Left kidney (tissue), 8 donors: ENCODE data around the gene CTAGE4. TPM values are rescaled to one million over a fixed set of nuclear protein-coding genes. Genes with fewer than 3 reads are reported as not detected.
"Not testable (repeated sequence)": the region's sequence is repeated elsewhere in the genome, so short reads cannot be mapped to it uniquely, and the experiment has no call there.

Experiments
- DNase-seq: peaks from one replicate; pipeline ENCODE4 v3.0.0-alpha.2; 2013
- long read RNA-seq, 8 donors: transcript quantifications; one replicate each; lab custom pipeline, GENCODE V29; 2026
- polyA plus RNA-seq: library from polyadenylated mRNA; unstranded; fragments of 120-200 nt; gene quantifications from one replicate; pipeline ENCODE4 v1.2.1, GENCODE V29; 2013; ENCODE audit not compliant: insufficient read length

Gene CTAGE4, protein sequence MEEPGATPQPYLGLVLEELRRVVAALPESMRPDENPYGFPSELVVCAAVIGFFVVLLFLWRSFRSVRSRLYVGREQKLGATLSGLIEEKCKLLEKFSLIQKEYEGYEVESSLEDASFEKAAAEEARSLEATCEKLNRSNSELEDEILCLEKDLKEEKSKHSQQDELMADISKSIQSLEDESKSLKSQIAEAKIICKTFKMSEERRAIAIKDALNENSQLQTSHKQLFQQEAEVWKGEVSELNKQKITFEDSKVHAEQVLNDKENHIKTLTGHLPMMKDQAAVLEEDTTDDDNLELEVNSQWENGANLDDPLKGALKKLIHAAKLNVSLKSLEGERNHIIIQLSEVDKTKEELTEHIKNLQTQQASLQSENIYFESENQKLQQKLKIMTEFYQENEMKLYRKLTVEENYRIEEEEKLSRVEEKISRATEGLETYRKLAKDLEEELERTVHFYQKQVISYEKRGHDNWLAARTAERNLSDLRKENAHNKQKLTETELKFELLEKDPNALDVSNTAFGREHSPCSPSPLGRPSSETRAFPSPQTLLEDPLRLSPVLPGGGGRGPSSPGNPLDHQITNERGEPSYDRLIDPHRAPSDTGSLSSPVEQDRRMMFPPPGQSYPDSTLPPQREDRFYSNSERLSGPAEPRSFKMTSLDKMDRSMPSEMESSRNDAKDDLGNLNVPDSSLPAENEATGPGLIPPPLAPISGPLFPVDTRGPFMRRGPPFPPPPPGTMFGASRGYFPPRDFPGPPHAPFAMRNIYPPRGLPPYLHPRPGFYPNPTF
- 1.0 TPM for polyA plus RNA-seq
- long read RNA-seq, donor 1, partial matches to known transcripts: 0 of 1 reads
- long read RNA-seq, donor 1, other reads (novel, unspliced or antisense): 0 of 1 reads
- long read RNA-seq, donor 2, partial matches to known transcripts: 0 of 1 reads
- long read RNA-seq, donor 2, other reads (novel, unspliced or antisense): 0 of 1 reads
- long read RNA-seq, donor 3, partial matches to known transcripts: 0 of 1 reads
- long read RNA-seq, donor 3, other reads (novel, unspliced or antisense): 0 of 1 reads
- long read RNA-seq, donor 4: 0 reads
- long read RNA-seq, donor 5, partial matches to known transcripts: 24 of 25 reads
- long read RNA-seq, donor 5, other reads (novel, unspliced or antisense): 0 of 25 reads
- long read RNA-seq, donor 6: 0 reads
- long read RNA-seq, donor 7, partial matches to known transcripts: 0 of 2 reads
- long read RNA-seq, donor 7, other reads (novel, unspliced or antisense): 0 of 2 reads
- long read RNA-seq, donor 8, partial matches to known transcripts: 0 of 1 reads
- long read RNA-seq, donor 8, other reads (novel, unspliced or antisense): 0 of 1 reads

DNA sequence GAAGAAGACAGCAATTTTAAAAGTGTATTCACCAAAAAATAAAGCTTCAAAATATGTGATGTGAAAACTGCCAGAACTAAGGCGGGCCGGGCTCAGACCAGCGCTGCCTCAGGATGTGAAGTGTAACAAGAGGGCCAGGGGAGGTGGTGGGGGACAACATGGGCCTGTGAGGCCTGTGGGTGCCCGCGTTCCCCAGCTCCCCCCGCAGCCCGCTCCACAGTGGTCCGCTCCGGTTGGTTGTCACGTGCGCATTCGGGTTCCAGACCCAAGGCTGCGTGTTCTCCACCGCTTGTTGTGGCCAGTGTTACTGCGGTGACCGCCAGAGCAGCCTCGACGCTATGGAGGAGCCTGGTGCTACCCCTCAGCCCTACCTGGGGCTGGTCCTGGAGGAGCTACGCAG lies at the start of gene CTAGE4:
TSS of gene CTAGE4 (plus strand) at position 301 of the 400 bp plus-strand sequence. CDS start at position 339, 38 bp downstream.
- DNase-seq: not testable (repeated sequence)

DNA sequence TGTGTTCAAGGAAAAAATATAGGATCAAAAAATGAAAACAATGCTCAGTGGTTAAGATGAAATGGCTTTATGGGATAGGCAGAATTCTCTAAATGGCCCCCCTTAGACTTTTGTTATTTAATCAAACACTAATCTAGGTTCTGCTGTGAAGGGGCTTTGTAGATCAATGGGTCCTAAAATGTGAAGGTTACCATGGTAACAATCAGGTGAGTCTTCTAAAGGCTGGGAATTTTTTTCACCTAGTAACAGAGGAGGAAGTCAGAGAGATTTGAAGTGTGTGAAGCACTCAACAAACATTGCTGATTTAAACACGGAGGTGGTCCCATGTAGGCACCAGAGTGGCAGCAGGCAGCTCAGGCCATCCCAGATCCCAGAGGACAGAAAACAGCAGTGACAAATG lies 49.1 kb upstream of the CTAGE4 start:
- no peak for DNase-seq

DNA sequence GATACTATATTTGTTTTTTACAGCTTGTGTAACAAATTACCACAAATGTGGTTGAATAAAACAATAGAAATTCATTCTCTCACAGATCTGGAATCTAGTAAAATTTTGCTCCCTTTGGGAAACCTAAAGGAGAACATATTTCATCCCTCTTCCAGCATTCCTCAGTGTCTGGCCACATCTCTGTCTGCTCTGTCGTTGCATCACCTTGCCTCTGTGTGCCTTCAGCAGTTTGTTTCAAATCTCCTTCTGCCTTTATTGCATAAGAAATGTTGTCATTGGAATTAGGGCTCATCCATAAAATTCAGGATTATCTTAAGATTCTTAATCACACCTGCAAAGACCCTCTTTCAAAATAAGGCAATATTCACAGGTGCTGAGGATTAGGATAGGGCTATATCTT lies 45.8 kb upstream of the CTAGE4 start:
- no peak for DNase-seq

DNA sequence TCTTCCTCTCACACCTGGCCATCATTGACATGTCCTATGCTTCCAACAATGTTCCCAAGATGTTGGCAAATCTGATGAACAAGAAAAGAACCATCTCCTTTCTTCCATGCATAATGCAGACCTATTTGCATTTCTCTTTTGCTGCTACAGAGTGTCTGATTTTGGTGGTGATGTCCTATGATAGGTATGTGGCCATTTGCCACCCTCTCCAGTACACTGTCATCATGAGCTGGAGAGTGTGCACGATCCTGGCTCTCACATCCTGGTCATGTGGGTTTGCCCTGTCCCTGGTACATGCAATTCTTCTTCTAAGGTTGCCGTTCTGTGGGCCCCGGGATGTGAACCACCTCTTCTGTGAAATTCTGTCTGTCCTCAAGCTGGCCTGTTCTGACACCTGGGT lies 41.1 kb upstream of the CTAGE4 start:
- no peak for DNase-seq

DNA sequence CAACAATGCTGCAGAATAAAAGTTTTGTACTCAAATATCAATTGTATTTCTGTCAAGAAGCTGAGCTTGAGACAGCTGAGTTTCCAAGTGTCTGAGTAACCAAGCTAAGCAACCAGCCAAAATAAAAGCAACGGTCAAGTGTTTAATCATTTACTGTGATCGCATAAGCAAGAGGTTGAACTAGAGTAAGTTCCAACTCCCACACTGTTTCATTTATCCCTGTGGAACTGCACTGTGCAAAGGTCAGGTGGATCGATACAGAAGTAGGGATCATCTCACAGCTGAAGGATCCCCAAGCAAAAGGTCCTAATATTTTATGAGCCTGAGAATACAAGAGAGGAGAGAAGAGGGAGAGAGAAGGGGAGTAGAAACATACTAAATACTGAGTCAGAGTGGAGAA lies 38.8 kb upstream of the CTAGE4 start:
- DNase-seq: no peak

DNA sequence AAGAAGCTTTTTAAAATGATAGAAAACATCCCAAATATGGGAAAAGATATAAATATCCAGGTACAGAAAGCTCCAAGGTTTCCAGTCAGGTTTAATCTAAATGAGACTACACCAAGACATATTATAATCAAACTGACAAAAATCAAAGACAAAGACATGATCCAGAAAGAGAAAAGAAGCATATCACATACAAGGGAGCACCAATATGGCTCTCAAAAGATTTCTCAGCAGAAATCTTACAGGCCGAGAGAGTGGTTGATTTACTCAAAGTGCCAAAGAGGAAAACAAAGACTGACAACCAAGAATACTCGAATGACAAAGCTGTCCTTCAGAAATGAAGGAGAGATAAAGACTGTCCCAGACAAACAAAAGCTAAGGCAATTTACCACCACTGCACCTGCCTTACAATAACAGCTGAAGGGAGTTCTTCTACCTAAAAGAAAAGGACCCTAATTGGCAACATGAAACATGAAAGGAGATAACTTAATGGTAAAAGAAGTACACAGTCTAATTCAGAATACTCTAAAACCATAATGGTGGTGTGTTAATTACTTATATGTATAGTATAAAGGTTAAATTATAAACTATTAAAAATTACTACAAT lies 34.9 kb upstream of the CTAGE4 start:
- no peak for DNase-seq

DNA sequence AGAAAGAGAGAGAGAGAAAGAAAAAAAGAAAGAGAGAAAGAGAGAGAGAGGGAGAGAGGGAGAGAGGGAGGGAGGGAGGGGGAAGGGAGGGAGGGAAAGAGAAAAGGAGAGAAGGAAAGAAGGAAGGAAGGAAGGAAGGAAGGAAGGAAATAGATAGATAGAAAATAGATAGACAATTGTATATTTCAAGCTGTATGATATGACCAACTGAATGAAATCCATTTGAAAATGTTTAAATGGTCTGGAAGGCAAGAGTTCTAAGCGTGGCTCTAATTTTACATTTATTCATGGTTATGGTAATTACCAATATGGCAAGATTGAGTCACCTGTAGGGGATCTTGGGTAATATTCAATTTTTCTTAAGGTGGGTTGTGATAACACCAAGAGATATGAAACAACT lies 24.4 kb upstream of the CTAGE4 start:
- no peak for DNase-seq

DNA sequence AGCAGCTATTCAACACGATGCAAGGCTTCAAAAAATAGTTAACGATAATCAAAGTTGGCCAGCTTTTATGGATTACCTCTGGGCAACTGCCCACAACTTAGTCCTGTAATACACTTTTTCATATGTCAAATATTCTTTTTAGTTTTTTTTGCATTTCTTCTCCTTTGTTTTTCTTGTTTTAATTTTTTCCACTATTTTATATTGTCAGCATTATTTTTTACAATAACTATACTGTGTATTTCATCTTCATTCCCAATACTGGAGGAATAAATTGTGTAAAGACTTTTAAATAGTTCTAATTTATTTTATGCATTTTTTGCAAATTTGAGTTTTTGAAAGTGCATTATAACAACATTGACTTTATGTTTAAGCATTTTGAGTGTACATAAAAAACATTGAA lies 18.5 kb upstream of the CTAGE4 start:
- no peak for DNase-seq

DNA sequence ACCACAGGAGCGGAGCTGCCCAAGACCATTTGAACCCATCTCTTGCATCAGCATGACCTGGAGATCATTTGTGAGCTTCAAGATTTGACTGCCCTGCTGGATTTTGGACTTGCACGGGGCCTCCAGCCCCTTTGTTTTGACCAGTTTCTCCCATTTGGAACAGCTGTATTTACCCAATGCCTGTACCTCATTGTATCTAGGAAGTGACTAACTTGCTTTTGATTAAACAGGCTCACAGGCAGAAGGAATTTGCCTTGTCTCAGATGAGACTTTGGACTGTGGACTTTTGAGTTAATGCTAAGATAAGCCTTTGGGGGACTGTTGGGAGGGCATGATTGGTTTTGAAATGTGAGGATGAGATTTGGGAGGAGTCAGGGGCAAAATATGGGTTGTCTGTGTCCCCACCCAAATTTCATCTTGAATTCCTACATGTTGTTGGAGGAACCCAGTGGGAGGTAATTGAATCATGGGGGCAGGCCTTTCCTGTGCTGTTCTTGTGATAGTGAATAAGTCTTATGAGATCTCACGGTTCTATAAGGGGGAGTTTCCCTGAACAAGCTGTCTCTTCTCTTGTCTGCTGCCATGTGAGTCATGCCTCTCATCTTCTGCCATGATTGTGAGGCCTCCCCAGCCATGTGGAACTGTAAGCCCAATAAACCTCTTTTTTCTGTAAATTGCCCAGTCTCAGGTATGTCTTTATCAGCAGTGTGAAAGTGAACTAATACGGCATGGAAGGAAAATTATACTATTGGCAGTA lies 11.5 kb upstream of the CTAGE4 start:
- DNase-seq: not testable (repeated sequence)

DNA sequence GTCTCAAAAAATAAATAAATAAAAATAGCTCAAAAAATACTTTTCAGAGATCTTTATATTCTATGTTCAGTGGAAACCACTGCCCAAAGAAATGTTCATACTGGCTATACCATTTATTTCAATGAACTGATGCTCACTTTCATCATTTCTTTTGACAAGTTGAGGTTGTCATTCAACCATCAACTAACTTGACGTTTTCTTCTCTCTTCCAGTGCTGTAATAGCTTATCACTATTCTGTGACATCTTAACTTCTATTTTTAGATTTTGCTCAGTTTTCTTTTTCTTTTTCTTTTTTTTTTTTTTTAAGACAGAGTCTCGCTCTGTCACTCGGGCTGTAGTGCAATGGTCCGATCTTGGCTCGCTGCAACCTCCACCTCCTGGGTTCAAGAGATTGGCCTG lies 8.7 kb upstream of the CTAGE4 start:
- no peak for DNase-seq

DNA sequence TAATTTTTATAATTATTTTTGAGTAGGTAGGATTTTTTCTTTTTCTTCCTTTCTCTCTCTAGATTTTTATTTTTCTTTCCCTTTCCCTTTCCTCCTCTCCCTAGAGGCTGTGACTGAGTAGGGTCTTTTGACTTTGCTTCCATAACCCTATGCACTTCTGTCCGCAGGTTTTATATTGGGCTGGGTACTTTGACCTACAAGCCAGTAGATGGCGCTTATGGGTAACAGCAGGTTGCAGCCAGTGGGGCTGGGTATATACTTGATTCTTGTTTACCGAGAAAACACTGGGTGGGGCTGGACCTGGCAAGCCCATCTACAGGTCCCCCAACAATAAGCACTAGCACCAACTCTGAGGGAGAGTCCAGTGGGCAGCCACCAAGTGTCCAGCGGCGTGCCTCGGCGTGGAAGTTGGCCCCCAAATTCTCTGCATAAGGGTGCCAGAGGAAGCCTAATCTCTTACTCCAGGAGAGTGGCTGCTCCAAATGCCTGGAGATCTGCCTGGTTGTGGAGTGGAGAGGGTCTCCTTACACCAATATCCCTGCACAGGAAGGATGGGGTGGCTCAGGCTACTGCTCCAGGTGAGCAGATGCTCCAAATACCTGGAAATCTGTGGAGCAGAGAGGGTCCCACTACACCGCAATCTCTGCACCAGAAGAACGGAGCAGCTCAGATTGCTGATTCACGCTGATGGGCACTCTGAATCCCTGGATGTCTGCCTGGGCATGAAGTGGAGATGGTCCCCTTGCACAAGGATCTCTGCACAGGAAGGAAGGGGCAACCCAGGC lies 4.7 kb upstream of the CTAGE4 start:
- DNase-seq: peak; percentile 17

DNA sequence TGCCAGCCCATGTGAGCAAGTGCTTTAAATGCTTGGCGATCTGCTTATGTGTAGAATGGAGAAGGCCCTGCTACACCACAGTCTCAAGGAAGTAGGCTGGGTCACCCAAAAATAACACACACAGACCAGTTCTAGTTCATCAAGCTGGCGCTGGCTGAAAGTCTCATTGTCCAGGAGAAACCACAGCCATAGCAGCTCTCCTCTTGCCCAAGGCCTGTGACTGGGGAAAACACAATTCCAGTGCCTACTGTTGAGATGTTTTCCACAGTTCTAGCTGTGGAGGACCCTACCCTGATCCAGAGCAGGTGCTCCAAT lies 4.1 kb upstream of the CTAGE4 start:
- not testable (repeated sequence) for DNase-seq

DNA sequence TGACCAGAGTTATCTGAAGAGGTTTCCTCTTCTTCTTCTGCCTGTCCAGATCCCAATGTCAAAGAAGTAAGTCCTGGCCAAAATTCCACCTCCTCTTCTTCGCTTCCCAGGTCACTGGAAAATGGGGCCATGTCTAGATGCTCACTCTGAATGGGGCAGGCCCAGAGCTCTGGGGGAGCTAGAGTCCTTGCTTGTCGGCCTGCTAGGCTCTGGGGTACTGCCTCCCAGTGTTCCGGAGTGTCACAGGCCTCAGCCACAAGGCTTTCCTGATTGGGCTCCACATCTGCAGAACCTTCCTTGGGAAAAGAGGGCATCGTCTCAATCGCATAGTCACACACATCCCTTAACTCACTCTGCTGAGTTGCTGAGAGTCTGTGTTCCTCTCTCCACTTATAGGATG lies 4.6 kb downstream of the CTAGE4 start:
- DNase-seq: not testable (repeated sequence)

DNA sequence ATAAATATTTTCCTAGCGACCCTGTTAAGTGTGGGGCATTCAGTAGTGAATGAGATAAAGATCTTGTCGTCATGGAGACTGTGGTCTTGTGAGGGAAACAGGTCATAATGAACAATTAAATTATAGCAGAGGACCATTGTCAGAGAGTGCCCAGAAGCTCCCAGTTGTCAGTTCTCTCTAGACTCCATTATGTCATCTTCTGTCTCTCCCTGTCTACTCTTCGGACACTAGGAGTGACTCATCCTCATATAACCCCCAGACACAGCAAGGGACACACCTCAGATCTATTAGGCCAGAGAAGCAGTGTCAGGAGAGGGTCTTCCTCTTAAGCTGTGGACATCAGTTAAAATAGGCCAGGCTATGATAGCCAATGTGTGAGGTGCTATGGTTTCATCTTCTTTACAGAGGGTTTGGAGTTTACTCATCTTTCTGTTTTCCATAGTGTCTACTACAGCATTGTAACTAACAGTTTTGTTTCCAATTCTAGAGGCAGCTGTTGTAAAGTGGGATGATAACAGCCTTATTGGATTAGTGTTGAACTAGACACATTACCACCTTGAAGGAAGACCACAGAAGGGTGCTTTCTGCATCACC lies 5.4 kb downstream of the CTAGE4 start:
- not testable (repeated sequence) for DNase-seq

DNA sequence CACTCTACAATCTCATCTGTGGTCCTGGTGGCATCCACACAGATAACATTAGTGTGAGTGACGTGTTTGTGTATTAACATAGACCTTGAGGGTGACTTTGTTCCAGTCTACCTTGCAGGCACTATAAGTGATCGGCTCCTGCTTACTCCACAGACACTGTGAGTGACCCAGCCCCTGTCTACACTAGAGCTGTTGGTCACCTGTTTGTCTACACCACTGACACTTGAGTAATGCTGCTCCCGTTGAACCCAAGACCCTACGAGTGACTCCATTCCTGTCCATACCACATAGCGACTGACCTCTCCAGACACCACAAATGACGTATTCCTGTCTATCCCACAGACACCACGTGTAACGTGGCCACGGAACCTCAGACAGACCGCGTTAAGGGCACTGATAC lies 10.5 kb downstream of the CTAGE4 start:
- not testable (repeated sequence) for DNase-seq

DNA sequence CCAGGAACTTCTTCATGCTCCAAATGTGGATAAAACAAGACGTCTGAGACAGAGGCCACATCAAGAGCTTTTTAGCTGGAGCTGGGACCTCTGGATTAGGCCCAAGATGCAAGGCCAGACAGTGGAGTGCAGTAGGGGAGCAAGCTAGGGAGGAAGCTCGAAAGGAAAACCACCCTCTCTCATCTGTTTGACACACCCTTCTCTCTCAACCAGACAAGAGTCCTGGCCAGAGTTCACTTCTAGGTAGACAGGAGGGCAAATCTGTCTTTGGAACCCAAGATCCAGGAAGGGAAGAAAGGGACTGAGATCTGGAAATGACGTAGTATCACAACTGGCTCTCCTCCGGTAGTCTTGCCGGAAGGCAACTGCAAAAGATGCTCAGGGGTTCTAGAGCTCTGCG lies 11.2 kb downstream of the CTAGE4 start:
- DNase-seq: not testable (repeated sequence)

DNA sequence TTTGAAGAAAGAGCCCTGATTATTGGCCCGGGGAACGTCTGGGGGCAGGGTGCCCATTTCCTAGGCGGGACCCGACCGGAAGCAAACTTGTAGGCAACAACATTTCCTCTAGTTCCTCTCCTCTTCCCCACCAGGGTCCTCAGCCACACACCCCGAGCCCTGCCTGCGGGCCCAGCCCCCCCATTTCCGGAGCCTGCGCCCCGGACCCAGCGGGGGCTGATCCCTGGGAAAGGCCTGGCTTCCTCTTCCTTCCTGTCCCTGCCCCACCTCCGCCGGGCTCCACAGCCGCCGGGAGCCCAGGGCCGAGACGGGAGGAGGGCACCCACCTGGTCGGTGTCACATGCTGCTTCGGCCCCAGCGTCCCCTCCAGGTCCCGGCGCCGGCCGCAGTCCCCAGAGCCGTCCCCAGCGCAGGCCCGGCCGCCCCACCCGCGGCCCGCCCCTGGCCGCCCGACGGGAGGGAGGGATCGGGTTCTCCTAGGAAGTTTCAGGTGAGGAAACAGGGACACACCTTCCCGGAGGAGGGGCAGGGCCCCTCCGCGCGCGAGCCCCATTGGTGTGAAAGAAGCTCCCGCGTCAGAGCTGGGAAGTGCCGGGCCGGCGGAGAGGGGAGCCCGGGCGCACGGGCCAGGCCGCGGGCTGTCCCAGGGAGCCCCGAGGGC lies 12.1 kb downstream of the CTAGE4 start, which contains the start of gene ARHGEF35:
TSS of gene ARHGEF35 (minus strand) at position 622 of the 661 bp plus-strand sequence. CDS start 7,450 bp downstream, outside the sequence.
- not testable (repeated sequence) for DNase-seq

DNA sequence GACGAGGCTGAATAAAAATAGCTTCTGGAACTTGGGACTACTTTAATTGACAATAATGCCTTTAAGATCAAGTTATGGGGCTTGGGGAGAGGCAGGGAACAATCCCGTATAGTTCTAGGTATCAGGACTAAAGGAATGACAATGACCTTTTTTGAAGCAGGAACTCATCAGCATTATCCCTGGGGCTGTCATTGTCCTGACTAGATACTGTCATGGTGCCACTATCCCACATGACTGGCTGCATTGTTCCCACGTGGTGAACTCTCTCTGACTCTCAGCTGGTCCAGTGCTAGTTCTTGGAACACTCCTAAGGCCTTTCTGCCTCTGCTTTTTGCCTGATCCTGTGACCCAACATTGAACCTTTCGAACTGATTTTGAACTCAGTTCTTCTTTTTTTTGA lies 15.7 kb downstream of the CTAGE4 start:
- DNase-seq: not testable (repeated sequence)

DNA sequence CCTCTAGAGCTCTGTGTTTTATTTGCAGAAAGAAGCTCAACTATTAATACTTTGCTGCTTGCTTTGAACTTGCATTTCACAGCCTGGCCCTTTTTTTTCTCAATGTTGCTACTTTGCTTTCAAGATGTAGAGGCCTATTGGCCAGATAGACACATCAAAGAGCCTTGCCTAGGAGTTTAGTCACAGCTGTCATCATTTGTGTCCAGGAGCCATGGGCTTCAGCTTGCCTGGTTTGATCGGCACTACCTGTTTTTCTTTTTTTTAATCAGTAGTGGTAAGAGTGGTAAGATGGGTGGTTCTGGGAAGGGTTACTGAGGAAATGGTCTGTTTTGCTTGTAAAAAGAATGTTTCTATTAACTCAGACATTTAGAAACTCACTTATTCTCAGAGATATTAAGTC lies 18.7 kb downstream of the CTAGE4 start:
- DNase-seq: not testable (repeated sequence)
